Gastrocnemius medialis (tissue), 4 donors: ENCODE measurements around the gene PRPF40B.

Experiments
- POLR2A ChIP-seq, 2 donors: fragments of 450-650 bp; IDR thresholded peaks; one replicate each; pipeline ENCODE4 v1.6.1; 2017; ENCODE audit warnings: antibody characterized with exemption in 2 of 2, mild to moderate bottlenecking in 2 of 2, moderate library complexity in 2 of 2
- TF ChIP-seq, protein P1 (sequence below), 5 experiments: fragments of 450-650 bp in 3 of 5; fragments of 200-600 bp in 2 of 5; sonication (generic) in 2 of 5; IDR thresholded peaks in 4 of 5; conservative IDR thresholded peaks in 1 of 5; 1 replicate in 4 of 5; 2 replicates in 1 of 5; pipeline ENCODE4 v1.5.1; 2016 to 2019; ENCODE audit warnings: antibody characterized with exemption in 5 of 5, mild to moderate bottlenecking in 3 of 5, moderate library complexity in 3 of 5

DNA sequence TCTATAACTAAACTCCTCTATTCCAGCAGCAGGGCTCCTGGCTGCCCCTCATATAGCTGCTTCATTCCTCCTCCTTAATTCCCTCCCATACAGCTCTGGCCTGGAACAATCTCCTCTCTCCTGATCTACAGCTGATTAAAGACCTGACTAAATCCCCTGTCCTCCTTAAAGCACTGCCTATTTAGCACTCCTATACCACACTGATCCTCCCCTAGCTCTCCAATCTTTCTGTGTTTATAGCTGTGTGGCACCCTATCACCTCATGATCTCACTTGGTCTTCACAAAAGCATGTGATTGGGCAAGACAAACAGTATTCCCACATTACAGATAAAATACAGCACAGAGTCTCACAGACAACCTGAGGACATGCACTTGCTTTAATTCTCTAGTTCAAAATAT is 66.4 kb downstream of the PRPF40B start:
- TF ChIP-seq, protein P1, sequence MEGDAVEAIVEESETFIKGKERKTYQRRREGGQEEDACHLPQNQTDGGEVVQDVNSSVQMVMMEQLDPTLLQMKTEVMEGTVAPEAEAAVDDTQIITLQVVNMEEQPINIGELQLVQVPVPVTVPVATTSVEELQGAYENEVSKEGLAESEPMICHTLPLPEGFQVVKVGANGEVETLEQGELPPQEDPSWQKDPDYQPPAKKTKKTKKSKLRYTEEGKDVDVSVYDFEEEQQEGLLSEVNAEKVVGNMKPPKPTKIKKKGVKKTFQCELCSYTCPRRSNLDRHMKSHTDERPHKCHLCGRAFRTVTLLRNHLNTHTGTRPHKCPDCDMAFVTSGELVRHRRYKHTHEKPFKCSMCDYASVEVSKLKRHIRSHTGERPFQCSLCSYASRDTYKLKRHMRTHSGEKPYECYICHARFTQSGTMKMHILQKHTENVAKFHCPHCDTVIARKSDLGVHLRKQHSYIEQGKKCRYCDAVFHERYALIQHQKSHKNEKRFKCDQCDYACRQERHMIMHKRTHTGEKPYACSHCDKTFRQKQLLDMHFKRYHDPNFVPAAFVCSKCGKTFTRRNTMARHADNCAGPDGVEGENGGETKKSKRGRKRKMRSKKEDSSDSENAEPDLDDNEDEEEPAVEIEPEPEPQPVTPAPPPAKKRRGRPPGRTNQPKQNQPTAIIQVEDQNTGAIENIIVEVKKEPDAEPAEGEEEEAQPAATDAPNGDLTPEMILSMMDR (IDR thresholded peaks at IDR 0.05 in 4 of 5, conservative IDR thresholded peaks at IDR 0.05 in 1 of 5): no peak
- no peak for TF ChIP-seq POLR2A (IDR thresholded peaks at IDR 0.05)
